Osteocyte (in vitro differentiated cells): ENCODE measurements around the gene NPAS2. TPM values are rescaled to one million over a fixed set of nuclear protein-coding genes. Genes with fewer than 3 reads are reported as not detected.

ENCODE experiments used
- DNase-seq: peaks from one replicate; pipeline ENCODE4 v3.0.0; 2021; ENCODE audit warnings: mixed read lengths; ENCODE audit not compliant: unreplicated experiment; ENCODE audit errors: extremely low spot score
- H3K27ac Mint-ChIP-seq: one replicate; pipeline ENCODE4 v1.8.0; 2021; ENCODE audit warnings: mild to moderate bottlenecking, mixed read lengths; ENCODE audit not compliant: unreplicated experiment
- H3K27me3 Mint-ChIP-seq: one replicate; pipeline ENCODE4 v1.8.0; 2021; ENCODE audit warnings: mixed read lengths; ENCODE audit not compliant: unreplicated experiment
- H3K36me3 Mint-ChIP-seq: one replicate; pipeline ENCODE4 v1.8.0; 2021; ENCODE audit warnings: mixed read lengths; ENCODE audit not compliant: unreplicated experiment
- H3K4me1 Mint-ChIP-seq: one replicate; pipeline ENCODE4 v1.8.0; 2021; ENCODE audit warnings: mixed read lengths; ENCODE audit not compliant: unreplicated experiment
- H3K4me3 Mint-ChIP-seq: one replicate; pipeline ENCODE4 v1.8.0; 2021; ENCODE audit warnings: mild to moderate bottlenecking, moderate library complexity, mixed read lengths; ENCODE audit not compliant: unreplicated experiment
- H3K9me3 Mint-ChIP-seq: one replicate; pipeline ENCODE4 v1.8.0; 2021; ENCODE audit warnings: mixed read lengths; ENCODE audit not compliant: unreplicated experiment
- CTCF ChIP-seq: fragments of 200-600 bp; sonication (generic); IDR thresholded peaks from 2 replicates; pipeline ENCODE4 v1.5.0; 2021; ENCODE audit warnings: antibody characterized with exemption, mild to moderate bottlenecking, moderate library complexity
- total RNA-seq: library from RNA; stranded (reverse); gene quantifications from 2 replicates; pipeline ENCODE4 v1.2.1, GENCODE V29; 2021

NPAS2 gene
- total RNA-seq, 1 donor from 2014 or later = 16.6 TPM

GRCh38 chr2:100781523-100782379, 38.2 kb upstream of the NPAS2 start:
- no peak for DNase-seq
- H3K27ac Mint-ChIP-seq = no peak overlapping the region
- H3K4me3 Mint-ChIP-seq = no peak overlapping the region
- peaks cover 31% of the 10 kb centered on the region for H3K4me1 Mint-ChIP-seq
- H3K9me3 Mint-ChIP-seq = no peaks in the 10 kb centered on the region
- H3K27me3 Mint-ChIP-seq = peaks cover 3% of the 10 kb centered on the region
- no peak for TF ChIP-seq CTCF
- no peaks in the 10 kb centered on the region for H3K36me3 Mint-ChIP-seq

GRCh38 chr2:100782380-100782878, 37.5 kb upstream of the NPAS2 start:
- Mint-ChIP-seq H3K4me1 (peaks cover 36% of the 10 kb centered on the region), H3K9me3 (no peaks in the 10 kb centered on the region), H3K27ac (no peak overlapping the region), H3K4me3 (no peak overlapping the region), H3K27me3 (peaks cover 3% of the 10 kb centered on the region), H3K36me3 (no peaks in the 10 kb centered on the region)
- no peak for DNase-seq
- no peak for TF ChIP-seq CTCF

GRCh38 chr2:100783987-100784386, 36.0 kb upstream of the NPAS2 start:
- DNase-seq = no peak
- Mint-ChIP-seq H3K36me3 (no peaks in the 10 kb centered on the region), H3K4me3 (no peak overlapping the region), H3K27ac (no peak overlapping the region), H3K4me1 (peaks cover 36% of the 10 kb centered on the region), H3K9me3 (no peaks in the 10 kb centered on the region), H3K27me3 (peaks cover 3% of the 10 kb centered on the region)
- no peak for TF ChIP-seq CTCF

- H3K4me3 Mint-ChIP-seq = no peak overlapping the region
- H3K27me3 Mint-ChIP-seq = peaks cover 3% of the 10 kb centered on the region
- no peaks in the 10 kb centered on the region for H3K9me3 Mint-ChIP-seq
- H3K27ac Mint-ChIP-seq = no peak overlapping the region
- peaks cover 36% of the 10 kb centered on the region for H3K4me1 Mint-ChIP-seq
- no peak for DNase-seq
- H3K36me3 Mint-ChIP-seq = no peaks in the 10 kb centered on the region
- TF ChIP-seq CTCF = no peak
Observed at GRCh38 chr2:100784681-100785080, 35.3 kb upstream of the NPAS2 start.

- Mint-ChIP-seq H3K27ac (peak overlapping the region; percentile 68), H3K4me3 (peak overlapping the region; percentile 17)
Observed at GRCh38 chr2:100785626-100786296, 34.2 kb upstream of the NPAS2 start.

More at GRCh38 chr2:100785626-100786296, 34.2 kb upstream of the NPAS2 start:
- Mint-ChIP-seq H3K27me3 (no peaks in the 10 kb centered on the region), H3K4me1 (peaks cover 36% of the 10 kb centered on the region), H3K36me3 (no peaks in the 10 kb centered on the region), H3K9me3 (no peaks in the 10 kb centered on the region)
- DNase-seq = no peak
- no peak for TF ChIP-seq CTCF
